GM18498 (cell line): ENCODE measurements around the gene TNN.
A peak's percentile ranks its signal among the peaks of the same experiment; 100 is the strongest.
"Not testable (repeated sequence)": the region's sequence is repeated elsewhere in the genome, so short reads cannot be mapped to it uniquely, and the experiment has no call there.

Experiments
- ATAC-seq: cut with Tn5 transposase; IDR thresholded peaks from one replicate; pipeline ENCODE4 v1.9.1; 2021; ENCODE audit warnings: mild to moderate bottlenecking, moderate library complexity; ENCODE audit not compliant: unreplicated experiment

The TNN gene, protein sequence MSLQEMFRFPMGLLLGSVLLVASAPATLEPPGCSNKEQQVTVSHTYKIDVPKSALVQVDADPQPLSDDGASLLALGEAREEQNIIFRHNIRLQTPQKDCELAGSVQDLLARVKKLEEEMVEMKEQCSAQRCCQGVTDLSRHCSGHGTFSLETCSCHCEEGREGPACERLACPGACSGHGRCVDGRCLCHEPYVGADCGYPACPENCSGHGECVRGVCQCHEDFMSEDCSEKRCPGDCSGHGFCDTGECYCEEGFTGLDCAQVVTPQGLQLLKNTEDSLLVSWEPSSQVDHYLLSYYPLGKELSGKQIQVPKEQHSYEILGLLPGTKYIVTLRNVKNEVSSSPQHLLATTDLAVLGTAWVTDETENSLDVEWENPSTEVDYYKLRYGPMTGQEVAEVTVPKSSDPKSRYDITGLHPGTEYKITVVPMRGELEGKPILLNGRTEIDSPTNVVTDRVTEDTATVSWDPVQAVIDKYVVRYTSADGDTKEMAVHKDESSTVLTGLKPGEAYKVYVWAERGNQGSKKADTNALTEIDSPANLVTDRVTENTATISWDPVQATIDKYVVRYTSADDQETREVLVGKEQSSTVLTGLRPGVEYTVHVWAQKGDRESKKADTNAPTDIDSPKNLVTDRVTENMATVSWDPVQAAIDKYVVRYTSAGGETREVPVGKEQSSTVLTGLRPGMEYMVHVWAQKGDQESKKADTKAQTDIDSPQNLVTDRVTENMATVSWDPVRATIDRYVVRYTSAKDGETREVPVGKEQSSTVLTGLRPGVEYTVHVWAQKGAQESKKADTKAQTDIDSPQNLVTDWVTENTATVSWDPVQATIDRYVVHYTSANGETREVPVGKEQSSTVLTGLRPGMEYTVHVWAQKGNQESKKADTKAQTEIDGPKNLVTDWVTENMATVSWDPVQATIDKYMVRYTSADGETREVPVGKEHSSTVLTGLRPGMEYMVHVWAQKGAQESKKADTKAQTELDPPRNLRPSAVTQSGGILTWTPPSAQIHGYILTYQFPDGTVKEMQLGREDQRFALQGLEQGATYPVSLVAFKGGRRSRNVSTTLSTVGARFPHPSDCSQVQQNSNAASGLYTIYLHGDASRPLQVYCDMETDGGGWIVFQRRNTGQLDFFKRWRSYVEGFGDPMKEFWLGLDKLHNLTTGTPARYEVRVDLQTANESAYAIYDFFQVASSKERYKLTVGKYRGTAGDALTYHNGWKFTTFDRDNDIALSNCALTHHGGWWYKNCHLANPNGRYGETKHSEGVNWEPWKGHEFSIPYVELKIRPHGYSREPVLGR (N-terminal part only)

DNA sequence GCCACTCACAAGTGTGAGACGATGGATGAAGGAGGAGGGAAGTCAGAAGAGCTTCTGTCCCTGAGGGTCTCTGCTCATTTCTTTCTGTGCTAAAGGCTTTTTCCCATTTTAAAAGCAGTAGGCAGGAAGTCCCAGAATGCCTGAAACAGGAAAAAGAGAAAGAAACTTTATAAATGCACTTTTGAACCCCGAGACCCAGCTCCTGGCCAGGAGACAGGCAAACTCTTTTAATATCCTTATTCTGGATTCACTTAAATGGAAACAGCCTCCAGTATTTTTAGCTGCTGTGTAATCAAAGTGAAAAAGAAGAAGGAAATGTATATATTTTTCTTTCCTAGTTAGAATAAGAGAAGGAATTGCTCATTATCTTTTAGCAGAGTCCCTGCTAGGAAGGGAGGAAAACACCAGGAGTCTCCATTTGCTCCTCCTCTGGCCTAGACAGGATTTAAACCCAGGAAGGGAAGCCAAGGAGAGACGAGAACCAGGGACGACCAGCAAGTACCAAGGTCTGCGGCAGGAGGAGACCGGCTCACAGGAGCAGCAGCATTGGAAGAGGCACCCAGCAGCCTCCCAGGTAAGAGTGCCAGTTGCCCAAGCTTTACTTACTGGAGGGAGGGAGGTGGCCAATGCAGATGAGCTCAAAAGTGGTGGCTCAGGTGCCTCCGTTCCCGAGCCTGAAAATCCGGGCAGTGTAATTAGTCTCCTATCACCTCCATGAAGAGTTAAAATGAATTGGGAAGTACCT is at the start of gene TNN:
Gene TNN, plus strand, starts transcription at position 472 of the 745 bp plus-strand sequence. CDS start 9,586 bp downstream, outside the sequence.
- ATAC-seq: no peak

- no peak for ATAC-seq
These were observed 48.1 kb upstream of the TNN start for GRCh38 chr1:175019524-175019923.

- peak; percentile 94 for ATAC-seq
These were observed 44.4 kb upstream of the TNN start, which contains the start of gene MRPS14 for GRCh38 chr1:175023043-175023921. Gene MRPS14, minus strand, starts transcription at chr1:175023425. Its CDS starts 17 bp downstream, at chr1:175023408.

GRCh38 chr1:175023922-175024242 is 43.8 kb upstream of the TNN start:
- not testable (repeated sequence) for ATAC-seq

- no peak for ATAC-seq
These were observed 42.9 kb upstream of the TNN start for GRCh38 chr1:175024773-175025172.

GRCh38 chr1:175033953-175034352 is 33.7 kb upstream of the TNN start:
- ATAC-seq: no peak

DNA sequence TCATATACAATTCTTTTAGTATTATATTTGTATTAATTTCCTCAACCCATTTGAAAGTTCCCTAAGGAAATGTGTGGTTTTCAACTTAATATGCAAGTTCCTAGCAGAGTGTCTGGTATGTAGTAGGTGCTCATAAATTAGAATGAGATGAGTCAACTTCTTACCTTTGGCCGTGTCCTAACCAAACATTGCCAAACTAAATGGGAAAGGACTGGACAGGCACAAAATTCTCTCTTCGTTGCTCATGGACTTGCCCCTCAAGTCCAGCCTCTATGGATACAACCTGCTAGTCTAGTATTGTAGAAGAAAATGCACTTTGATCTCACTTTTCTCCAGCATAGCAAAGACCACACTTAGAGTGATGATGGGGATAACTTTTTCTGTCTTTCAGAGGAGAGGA is 32.9 kb upstream of the TNN start:
- ATAC-seq: no peak

GRCh38 chr1:175035865-175036264 is 31.8 kb upstream of the TNN start:
- no peak for ATAC-seq

DNA sequence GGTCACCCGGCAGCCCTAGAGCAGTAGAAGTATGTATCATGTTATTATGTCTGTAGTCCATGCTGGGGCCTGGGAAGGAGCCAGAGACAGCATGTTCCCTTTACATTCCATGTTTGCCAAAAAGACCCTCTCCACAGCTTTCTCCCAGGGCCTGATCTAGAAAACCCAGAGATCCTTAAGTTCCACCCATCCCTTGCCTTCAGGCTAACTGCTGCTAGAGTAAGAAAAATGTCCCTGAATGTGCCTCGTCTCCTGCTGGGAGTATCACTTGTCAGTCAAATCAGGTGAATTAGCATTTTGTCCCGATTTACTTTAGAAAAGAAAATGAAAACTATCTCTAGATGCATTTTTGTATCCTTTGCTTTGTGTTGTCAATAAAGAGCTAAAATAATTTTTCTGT is 31.2 kb upstream of the TNN start:
- no peak for ATAC-seq

GRCh38 chr1:175037416-175037815 is 30.2 kb upstream of the TNN start:
- ATAC-seq: no peak

GRCh38 chr1:175040324-175040879 is 27.2 kb upstream of the TNN start:
- ATAC-seq: no peak

GRCh38 chr1:175042650-175043049 is 25.0 kb upstream of the TNN start:
- ATAC-seq: no peak

DNA sequence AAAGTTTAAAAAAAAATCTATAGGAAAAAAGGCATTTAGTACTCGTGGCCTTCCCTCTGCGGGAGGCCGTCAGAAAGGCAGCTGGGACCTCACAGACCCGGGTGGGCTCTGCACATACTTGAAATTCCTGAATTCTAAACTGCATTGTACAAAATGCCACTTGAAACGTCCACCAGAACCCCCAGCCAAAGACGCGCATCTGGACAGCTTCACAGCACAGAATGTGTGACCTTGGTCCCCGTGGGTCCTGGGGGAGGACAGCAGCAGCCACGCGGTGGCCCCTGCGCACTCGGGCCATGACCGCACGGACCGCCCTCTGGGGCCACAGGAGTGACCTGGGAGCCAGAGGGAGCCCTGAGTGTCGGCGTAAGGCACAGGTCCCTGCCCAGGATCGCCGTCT is 23.8 kb upstream of the TNN start:
- ATAC-seq: no peak

DNA sequence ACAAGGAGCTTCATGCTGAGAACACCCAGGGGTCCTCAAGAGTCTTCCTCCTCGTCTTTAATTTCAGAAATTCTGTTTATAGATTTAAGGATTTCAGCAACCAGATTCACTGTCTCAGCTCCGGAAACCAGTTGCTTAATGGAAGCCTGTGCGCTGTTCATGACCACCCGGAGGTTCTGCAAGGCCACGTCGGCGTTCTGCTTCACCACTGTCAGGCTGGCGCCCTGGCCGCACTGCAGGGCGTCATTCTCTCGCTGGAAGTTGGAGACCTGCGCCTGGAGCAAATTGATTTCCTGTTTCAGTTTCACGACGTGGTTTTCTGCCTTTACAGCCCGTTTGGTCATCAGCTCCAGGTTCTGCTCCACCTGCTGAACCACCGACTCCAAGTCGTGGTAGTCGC is 23.0 kb upstream of the TNN start:
- not testable (repeated sequence) for ATAC-seq

- ATAC-seq: no peak
These were observed 22.5 kb upstream of the TNN start for GRCh38 chr1:175045097-175045496.

DNA sequence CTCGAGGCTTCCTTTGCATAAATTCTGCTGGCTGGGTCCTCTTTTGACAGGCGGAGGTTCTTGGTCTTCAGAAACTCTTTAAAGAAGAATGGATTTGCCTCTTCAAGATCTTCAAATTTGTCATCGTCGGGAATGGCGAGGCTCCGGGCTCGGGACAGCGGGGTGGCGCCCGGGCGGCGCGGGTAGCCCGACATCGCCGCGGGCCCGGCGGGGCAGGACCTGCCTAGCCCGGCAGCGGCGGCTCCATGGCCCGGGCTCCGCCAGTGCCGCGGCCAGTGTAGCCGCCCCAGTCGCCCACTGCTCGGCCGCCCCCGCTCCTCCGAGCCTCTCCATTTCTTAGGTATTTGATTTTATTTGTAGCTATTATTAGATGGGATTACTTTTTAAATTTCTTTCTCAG is 22.1 kb upstream of the TNN start:
- no peak for ATAC-seq

GRCh38 chr1:175050992-175051391 is 16.6 kb upstream of the TNN start:
- no peak for ATAC-seq

- ATAC-seq: no peak
These were observed 12.9 kb upstream of the TNN start for GRCh38 chr1:175054736-175055135.

- no peak for ATAC-seq
These were observed 5.3 kb upstream of the TNN start for GRCh38 chr1:175062339-175062738.
